COLO668 (cell line): ENCODE measurements around the gene TRIM74.
A peak's percentile ranks its signal among the peaks of the same experiment; 100 is the strongest.
"Not testable (repeated sequence)": the region's sequence is repeated elsewhere in the genome, so short reads cannot be mapped to it uniquely, and the experiment has no call there.

Experiments used
- DNase-seq: peaks from one replicate; lab custom pipeline; 2025; ENCODE audit not compliant: unreplicated experiment; lab: John Stamatoyannopoulos, UW

The TRIM74 gene

GRCh38 chr7:72960029-72960428 is 9.2 kb downstream of the TRIM74 start:
- DNase-seq, result not testable (repeated sequence)

GRCh38 chr7:72954563-72955198 is 14.6 kb downstream of the TRIM74 start:
- not testable (repeated sequence) for DNase-seq

GRCh38 chr7:72953901-72954562 is 15.2 kb downstream of the TRIM74 start:
- DNase-seq, result not testable (repeated sequence)

- not testable (repeated sequence) for DNase-seq
Measured at GRCh38 chr7:72950432-72950831, 18.8 kb downstream of the TRIM74 start.

GRCh38 chr7:72949686-72950085 is 19.6 kb downstream of the TRIM74 start:
- DNase-seq, result not testable (repeated sequence)

- not testable (repeated sequence) for DNase-seq
Measured at GRCh38 chr7:72949276-72949675, 20.0 kb downstream of the TRIM74 start.

- DNase-seq, result not testable (repeated sequence)
Measured at GRCh38 chr7:72948714-72949113, 20.6 kb downstream of the TRIM74 start.

GRCh38 chr7:72946130-72946745 is 23.0 kb downstream of the TRIM74 start:
- DNase-seq, result peak; percentile 1

- not testable (repeated sequence) for DNase-seq
Measured at GRCh38 chr7:72945597-72945996, 23.7 kb downstream of the TRIM74 start.

- DNase-seq, result not testable (repeated sequence)
Measured at GRCh38 chr7:72944937-72945336, 24.3 kb downstream of the TRIM74 start.

- not testable (repeated sequence) for DNase-seq
Measured at GRCh38 chr7:72942956-72943355, 26.3 kb downstream of the TRIM74 start.

- DNase-seq, result not testable (repeated sequence)
Measured at GRCh38 chr7:72942022-72942705, 27.1 kb downstream of the TRIM74 start.

- not testable (repeated sequence) for DNase-seq
Measured at GRCh38 chr7:72928216-72928615, 41.0 kb downstream of the TRIM74 start.

- DNase-seq, result not testable (repeated sequence)
Measured at GRCh38 chr7:72927791-72928190, 41.5 kb downstream of the TRIM74 start.

GRCh38 chr7:72925546-72926120 is 43.6 kb downstream of the TRIM74 start:
- DNase-seq, result no peak

GRCh38 chr7:72924733-72925545 is 44.3 kb downstream of the TRIM74 start, which contains the start of gene POM121:
POM121 (plus strand) TSS chr7:72925095; CDS start chr7:72925122, 27 bp downstream.
- peak; percentile 88 for DNase-seq

- DNase-seq, result no peak
Measured at GRCh38 chr7:72924386-72924732, 44.9 kb downstream of the TRIM74 start.

GRCh38 chr7:72919256-72919775 is 50.0 kb downstream of the TRIM74 start:
- no peak for DNase-seq

GRCh38 chr7:72914756-72915525 is 54.3 kb downstream of the TRIM74 start:
- peak; percentile 51 for DNase-seq
